ENCODE measurements around the gene AGAP3. TPM values are rescaled to one million over a fixed set of nuclear protein-coding genes. Genes with fewer than 3 reads are reported as not detected.

The AGAP3 gene
- total and polyA plus RNA-seq, 4 donors, result 3.9 to 27.0 (median 17.6) TPM

- Histone ChIP-seq H3K27me3 (ENCODE audit: control insufficient read depth in 4 of 4, insufficient read depth in 4 of 4, low read length in 3 of 4) (no peaks in the 10 kb centered on the region), H3K36me3 (ENCODE audit: control insufficient read depth in 4 of 4, insufficient read depth in 3 of 4, low read depth in 1 of 4, low read length in 3 of 4) (peaks cover 0 to 1% (median 0%) of the 10 kb centered on the region in 4 donors), H3K9me3 (ENCODE audit: control insufficient read depth in 4 of 4, low read length in 3 of 4) (no peaks in the 10 kb centered on the region), H3K4me1 (ENCODE audit: control insufficient read depth in 4 of 4, insufficient read depth in 4 of 4, low read length in 3 of 4) (peaks cover 20 to 62% (median 48%) of the 10 kb centered on the region in 4 donors), H3K9ac (ENCODE audit: low read depth in 1 of 2, low read length in 2 of 2) (peak within 1 kb of the TSS; percentile 23 to 83), H3K4me3 (ENCODE audit: low read depth in 1 of 3, low read length in 3 of 3) (peak within 1 kb of the TSS; percentile 36 to 98 (median 76)), H3K27ac (ENCODE audit: low read depth in 1 of 2, low read length in 2 of 2) (peak within 1 kb of the TSS; percentile 85 to 94)
- TF ChIP-seq GABPA (IDR thresholded peaks at IDR 0.05 in 1 of 2, conservative IDR thresholded peaks at IDR 0.05 in 1 of 2) (peak in 1 of 2 donors; percentile 47), NR2F2 (IDR thresholded peaks at IDR 0.05) (no peak)
- DNase-seq (ENCODE audit: low spot score), result peak; percentile 75
- WGBS, result under 1% methylated on average over 69 of the region's 69 CpGs
Observed at GRCh38 chr7:151083071-151083823, 3.0 kb upstream of the AGAP3 start, which contains the start of gene TMUB1. Gene TMUB1, minus strand, starts transcription at chr7:151083493. Its CDS starts 930 bp downstream, at chr7:151082563.

GRCh38 chr7:151083824-151084160 lies 2.5 kb upstream of the AGAP3 start:
- H3K27me3 ChIP-seq (ENCODE audit: control insufficient read depth in 4 of 4, insufficient read depth in 4 of 4, low read length in 3 of 4), result no peaks in the 10 kb centered on the region
- no peaks in the 10 kb centered on the region for H3K9me3 ChIP-seq (ENCODE audit: control insufficient read depth in 4 of 4, low read length in 3 of 4)
- peak overlapping the region; percentile 85 to 94 for H3K27ac ChIP-seq (ENCODE audit: low read depth in 1 of 2, low read length in 2 of 2)
- no peak overlapping the region for H3K9ac ChIP-seq (ENCODE audit: low read depth in 1 of 2, low read length in 2 of 2)
- WGBS, result 31% methylated on average over 3 of the region's 3 CpGs
- H3K36me3 ChIP-seq (ENCODE audit: control insufficient read depth in 4 of 4, insufficient read depth in 3 of 4, low read depth in 1 of 4, low read length in 3 of 4), result peaks cover 0 to 1% (median 0%) of the 10 kb centered on the region in 4 donors
- no peak for TF ChIP-seq SP1 (IDR thresholded peaks at IDR 0.05)
- TF ChIP-seq EGR1 (IDR thresholded peaks at IDR 0.05; ENCODE audit: low read depth in 2 of 2), result no peak
- TF ChIP-seq CTCF (IDR thresholded peaks at IDR 0.05; ENCODE audit: low read depth, low read length, missing input control), result no peak
- no peak for TF ChIP-seq RXRA (IDR thresholded peaks at IDR 0.05)
- TF ChIP-seq GABPA (IDR thresholded peaks at IDR 0.05 in 1 of 2, conservative IDR thresholded peaks at IDR 0.05 in 1 of 2), result no peak
- TF ChIP-seq TAF1 (conservative IDR thresholded peaks at IDR 0.05), result no peak
- TF ChIP-seq HNF4G (IDR thresholded peaks at IDR 0.05), result no peak
- TF ChIP-seq RAD21 (IDR thresholded peaks at IDR 0.05), result no peak
- no peak for TF ChIP-seq NR2F2 (IDR thresholded peaks at IDR 0.05)
- no peak for TF ChIP-seq YY1 (IDR thresholded peaks at IDR 0.05)
- TF ChIP-seq REST (IDR thresholded peaks at IDR 0.05), result no peak
- TF ChIP-seq FOXA2 (IDR thresholded peaks at IDR 0.05), result no peak
- no peak for TF ChIP-seq JUND (IDR thresholded peaks at IDR 0.05)
- no peak for TF ChIP-seq ZBTB33 (IDR thresholded peaks at IDR 0.05)
- no peak for TF ChIP-seq MAX (IDR thresholded peaks at IDR 0.05)
- no peak for TF ChIP-seq FOXA1 (IDR thresholded peaks at IDR 0.05)
- TF ChIP-seq HNF4A (conservative IDR thresholded peaks at IDR 0.05), result no peak
- H3K4me3 ChIP-seq (ENCODE audit: low read depth in 1 of 3, low read length in 3 of 3), result peak overlapping the region in 2 of 3 donors; percentile 76 to 98
- no peak for DNase-seq (ENCODE audit: low spot score)
- peaks cover 24 to 66% (median 49%) of the 10 kb centered on the region in 4 donors for H3K4me1 ChIP-seq (ENCODE audit: control insufficient read depth in 4 of 4, insufficient read depth in 4 of 4, low read length in 3 of 4)
